HG03460 (cell line): Measurements from ENCODE around the gene FZD1.

ENCODE experiments used
- ATAC-seq: cut with Tn5 transposase; IDR thresholded peaks from one replicate; pipeline ENCODE4 v1.9.1; 2021; ENCODE audit not compliant: unreplicated experiment

Gene FZD1

DNA sequence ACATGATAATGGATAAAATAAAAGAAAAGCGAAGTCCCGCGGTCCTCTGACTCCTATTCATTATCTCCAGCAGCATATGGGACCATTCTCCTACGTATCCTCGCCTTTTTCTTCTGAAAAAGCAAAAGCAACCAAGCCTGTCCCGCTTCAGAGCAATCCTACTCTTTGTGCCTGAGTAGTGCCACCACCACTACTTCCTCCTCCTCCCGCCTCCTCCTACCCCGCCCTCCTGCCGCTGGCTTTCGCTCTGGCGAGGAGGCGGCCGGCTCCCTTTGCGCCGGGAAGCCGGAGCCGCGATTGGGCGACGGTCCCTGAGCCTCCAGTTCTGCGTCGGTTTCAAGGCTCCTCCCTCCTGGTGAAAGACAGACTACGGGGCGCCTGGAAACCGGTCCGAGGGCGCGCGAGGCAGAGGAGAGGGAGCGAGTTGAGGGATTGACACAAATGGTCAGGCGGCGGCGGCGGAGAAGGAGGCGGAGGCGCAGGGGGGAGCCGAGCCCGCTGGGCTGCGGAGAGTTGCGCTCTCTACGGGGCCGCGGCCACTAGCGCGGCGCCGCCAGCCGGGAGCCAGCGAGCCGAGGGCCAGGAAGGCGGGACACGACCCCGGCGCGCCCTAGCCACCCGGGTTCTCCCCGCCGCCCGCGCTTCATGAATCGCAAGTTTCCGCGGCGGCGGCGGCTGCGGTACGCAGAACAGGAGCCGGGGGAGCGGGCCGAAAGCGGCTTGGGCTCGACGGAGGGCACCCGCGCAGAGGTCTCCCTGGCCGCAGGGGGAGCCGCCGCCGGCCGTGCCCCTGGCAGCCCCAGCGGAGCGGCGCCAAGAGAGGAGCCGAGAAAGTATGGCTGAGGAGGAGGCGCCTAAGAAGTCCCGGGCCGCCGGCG is at the start of gene FZD1:
Gene FZD1 (plus strand): TSS at position 388 of the 878 bp plus-strand sequence. CDS start 448 bp downstream, at position 836.
- ATAC-seq: peak; percentile 89

DNA sequence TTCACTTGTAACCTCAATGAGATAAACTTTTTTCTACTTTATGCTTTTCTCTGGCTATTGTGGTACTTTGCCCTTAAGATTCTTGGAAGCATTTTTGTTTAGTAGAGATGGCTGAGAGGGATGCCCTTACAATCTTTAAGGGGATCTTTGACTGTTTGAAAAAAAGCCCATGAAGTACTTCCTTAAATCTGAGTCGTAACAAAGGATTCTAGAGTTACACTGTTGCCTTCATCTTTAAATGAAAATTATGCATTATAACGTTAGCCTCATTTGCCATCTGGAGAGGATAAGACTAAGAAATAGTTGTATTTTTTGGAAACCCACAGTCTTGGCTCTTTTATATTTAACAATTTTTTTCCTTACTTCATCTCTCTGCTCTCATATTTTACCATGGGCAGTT is 37.8 kb upstream of the FZD1 start:
- no peak for ATAC-seq

DNA sequence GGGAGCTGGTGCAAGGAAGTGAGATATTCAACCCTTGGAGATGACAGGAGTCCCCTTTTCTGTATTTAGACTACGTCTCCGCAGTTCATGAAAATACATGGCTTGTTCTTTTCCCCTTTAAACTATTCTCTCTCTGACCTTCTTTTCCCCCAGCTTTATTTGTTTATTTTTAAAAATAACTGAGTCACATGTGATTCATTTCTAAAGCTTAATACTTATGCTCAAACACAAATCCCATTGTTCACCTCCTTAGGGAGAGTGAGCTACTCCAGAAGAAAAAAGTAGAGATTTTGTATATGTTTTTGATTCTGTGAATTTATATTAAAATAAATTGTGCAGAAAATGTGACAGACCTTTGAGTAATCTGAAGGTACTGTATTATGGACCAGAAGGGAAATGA is 35.9 kb upstream of the FZD1 start:
- no peak for ATAC-seq

DNA sequence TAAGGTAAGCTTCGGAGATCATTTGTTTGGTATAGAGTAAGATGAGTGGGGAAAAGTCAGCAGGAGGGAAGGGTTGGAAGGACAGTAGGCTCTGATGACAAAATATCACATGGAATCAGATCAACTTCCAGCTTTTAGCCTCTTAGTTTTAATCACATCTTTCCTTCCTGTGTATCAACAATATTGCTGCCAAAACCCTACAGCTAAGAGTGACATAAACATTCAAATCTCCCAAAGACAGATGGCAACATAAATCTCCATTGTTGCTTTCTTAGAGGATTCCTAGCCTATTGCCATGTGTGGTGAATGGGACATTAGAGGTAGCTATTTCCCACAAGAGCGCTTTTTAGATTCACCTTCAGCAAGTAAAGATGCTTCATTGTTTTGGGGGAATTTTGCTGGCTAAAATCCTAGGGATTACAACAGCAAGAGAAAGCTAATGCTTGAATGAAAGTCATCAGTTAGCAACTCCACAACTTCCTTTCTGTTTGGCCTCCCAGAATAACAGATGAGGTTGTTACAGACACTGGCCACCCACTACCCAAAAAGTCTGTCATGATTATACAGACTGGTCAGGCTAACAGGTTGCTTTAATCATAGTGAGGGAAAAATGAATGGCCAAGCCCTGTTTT is 35.2 kb upstream of the FZD1 start:
- no peak for ATAC-seq

DNA sequence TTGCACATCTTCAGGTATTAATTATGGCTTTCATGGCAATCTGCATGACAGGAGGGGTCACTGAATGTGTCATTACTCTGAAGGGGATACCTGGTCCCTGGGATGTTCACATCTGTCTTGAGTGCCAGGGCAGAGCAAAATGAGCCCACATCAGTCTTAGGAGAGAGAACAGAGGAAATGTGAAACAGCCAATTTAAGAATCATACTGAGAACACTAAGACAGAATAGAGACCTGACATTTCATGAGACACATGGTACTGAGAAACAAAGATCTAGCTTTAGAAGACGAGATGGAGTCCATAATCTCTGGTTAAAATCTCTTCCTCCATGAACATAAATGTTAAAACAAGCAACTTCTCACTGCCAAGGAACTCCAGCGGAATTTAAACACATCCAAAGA is 34.1 kb upstream of the FZD1 start:
- ATAC-seq: no peak

DNA sequence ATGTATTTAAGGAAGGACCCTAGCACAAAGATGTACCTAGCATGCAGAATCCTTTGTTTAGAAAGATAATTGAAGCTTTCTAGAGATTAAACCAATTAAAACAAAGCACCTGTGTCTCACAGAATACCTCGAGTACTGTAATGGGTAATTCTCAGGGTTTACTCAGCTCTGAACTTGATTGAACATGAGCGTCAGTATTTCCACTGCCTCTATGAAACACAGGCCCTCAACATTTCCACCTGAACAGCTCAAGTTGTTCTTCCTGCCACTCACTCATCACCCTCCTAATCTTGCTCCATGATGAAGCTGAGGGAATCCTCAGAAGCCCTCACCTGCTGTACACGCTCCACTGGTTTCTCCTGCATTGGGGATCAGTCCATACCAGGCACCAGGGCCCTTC is 33.7 kb upstream of the FZD1 start:
- ATAC-seq: no peak

DNA sequence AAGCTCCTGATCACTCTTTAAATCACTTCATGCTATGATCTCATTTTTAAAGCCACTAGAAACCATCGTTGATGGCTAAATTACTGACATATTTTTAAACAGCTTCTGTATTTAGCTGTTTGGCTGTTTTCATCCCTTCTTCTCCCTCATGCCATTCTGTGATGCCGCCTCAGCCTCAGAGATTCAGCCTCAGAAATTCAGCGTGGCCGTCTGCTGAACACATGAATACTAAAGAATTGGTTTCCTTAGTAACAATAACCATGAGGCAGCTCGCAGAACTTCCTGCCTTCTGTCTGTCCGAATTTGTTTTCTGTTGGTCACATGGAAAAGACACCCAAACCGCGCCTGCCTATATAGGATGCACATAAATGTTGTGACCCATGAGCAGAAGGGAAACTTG is 31.0 kb upstream of the FZD1 start:
- no peak for ATAC-seq

DNA sequence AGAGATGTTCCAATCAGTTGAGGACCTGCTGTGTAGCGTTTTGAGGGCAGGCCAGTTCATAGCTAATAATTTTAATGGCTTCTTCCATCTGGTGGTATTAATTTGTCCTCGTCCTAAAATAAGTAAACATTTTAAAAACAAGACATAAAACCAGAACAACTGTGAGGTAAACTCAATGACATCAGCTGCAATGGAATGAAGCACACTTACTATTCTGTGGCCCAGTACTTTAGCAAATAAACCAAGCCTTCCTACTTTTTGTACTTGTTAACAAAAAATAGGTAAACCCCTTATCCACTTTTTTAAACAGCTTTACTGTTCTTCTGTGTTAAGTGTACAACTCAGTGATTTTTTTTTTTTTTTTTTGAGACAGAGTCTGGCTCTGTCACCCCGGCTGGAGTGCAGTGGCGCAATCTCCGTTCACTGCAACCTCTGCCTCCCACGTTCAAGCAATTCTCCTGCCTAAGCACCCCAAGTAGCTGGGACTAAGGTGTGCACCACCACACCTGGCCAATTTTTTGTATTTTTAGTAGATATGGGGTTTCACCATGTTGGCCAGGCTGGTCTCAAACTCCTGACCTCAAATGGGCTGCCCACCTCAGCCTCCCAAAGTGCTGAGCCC is 28.9 kb upstream of the FZD1 start:
- no peak for ATAC-seq

DNA sequence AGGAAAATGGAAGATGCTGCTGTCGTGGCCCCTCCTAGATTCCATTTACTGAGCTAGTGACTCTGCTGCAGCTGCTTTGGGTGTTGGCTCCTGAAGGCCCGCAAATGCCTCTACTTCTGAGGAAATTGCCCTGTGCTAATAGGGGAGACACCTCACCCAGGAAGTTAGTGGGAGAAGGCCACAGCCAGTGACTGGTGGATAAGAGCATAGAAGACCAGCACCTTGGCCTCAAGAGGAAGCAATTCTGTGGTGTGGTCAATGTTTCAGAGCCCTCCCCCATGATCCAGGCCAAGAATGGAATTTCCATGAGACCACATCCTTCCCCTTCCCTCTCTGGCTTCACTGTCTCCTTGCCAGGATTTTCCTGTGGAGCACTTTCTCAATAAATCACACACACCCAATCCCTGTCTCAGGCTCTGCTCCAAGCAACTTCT is 25.0 kb upstream of the FZD1 start:
- no peak for ATAC-seq

DNA sequence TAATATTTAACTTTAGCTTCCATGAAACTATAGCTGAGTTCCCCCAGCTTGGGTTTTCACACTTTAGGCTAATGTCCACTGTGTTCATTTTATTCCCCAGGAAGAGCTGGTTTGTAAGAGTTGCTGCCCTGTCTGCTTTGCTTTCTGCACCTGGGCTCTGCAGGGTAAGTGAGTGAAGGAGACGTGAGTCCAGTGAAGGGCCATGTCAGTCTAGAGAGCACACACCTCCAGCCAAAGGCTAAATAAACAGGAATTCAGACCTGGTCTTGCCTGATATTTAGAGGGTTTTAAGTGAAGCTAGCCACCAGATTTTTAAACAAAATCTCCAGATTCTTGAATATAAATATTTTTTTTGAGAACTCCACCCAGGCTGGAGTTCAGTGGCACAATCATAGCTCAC is 24.5 kb upstream of the FZD1 start:
- no peak for ATAC-seq

DNA sequence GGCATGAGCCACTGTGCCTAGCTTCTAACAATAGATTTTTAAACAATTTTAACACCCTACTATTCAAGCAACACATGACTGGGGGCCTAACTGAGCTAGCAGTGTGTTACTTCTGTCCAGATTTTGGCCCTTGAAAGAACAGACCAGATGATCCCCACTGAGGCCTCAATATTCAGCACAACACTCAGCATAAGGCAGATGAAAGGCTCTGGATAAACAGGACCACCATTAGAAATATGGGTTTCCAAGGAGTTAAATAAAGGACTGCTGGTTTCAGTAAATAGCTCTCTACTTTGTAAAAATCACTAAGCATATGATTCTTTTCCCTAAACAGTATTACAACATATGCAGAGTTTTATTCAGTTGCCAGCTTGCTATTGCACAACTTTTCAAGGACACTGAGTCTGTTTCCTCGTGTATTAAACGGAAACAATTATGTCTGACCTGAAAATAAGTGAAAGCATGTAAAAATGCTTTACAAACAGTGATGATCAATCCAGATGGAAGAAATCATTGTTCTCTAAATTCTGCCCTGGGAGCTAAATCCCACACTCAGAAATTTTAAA is 23.8 kb upstream of the FZD1 start:
- no peak for ATAC-seq

DNA sequence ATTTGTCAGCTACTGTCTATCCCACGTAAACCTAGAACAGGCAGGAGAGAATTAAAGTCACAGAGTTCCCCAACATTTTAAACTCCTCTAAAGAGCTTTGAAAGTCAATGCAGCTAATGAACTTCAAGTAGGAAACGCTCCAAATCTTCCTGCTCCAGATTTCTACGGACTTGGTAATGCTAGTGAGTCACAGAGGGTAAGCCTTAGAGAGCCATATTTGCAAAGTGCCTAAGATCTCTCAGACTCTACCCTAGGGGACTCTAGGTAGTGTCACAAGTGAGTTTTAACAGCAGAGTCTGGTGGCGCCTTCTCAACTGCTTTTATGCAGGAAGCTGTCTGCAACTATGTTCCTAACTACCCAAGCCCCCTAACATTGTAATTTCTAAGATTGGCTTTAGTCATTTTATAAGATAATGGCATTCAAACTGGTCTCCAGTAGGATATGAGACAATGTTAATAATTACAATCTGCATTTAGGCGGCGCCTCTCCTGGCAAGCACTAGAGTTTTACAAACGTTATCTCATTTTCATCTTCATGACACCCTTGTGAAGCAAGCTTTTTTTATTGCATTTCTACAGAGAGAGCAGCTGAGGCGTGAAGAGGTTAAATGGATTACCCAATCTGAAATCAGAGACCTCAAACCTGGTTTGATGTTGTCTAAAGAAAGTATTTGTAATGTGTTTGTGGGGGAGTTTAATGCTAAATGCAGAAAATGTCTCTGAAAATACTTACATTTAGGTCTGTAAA is 22.0 kb upstream of the FZD1 start:
- ATAC-seq: no peak

DNA sequence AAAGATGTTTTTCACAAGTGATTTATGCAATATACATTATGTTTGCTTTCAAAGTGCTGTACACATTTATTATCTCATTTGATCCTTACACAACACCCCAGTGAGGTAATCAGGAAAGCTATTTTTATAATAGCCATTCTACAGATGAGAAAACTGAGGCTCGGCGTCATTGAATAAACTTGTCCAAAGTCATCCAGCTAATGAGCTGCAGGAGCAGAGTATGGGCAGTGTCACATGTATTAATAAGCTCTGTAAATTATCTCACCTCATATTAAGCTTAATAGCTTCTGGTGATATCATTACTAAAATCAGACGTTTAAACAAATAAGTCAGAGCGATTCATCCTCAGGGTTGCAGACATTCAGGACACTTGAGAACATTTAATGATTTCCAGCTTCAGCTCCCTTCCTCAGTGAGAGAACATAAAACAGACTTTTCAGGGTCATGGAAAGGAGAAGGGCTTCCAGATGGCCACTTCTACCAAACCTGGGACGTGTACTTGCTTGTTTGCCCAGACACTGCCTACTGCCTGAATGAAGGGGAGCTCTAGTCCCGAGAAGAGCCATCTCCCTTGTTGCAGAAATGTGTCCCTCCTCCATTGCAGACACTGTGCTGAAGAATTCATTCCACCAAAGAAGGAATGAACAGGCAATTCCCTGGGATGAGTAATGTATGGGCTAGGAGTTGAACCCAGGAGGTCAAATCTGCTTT is 20.5 kb upstream of the FZD1 start:
- no peak for ATAC-seq

DNA sequence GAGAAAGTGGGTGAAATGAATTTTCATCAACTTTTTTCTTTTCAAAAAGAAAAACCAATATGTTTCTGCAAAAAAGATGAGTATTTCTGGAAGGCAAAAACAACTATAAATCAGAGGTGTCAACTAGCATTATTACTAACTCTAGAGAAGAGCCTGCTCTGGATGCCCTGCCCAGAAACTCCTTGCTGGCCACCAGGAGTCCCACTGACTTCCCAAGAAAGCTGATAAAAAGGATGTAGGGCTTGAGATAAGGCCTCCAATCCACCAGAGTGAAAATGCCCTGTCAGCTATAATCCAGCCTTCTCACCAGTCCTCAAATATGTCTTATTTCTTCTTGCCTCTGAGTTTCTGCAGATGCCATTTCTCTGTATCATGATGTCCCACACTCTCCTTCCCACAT is 16.7 kb upstream of the FZD1 start:
- no peak for ATAC-seq

DNA sequence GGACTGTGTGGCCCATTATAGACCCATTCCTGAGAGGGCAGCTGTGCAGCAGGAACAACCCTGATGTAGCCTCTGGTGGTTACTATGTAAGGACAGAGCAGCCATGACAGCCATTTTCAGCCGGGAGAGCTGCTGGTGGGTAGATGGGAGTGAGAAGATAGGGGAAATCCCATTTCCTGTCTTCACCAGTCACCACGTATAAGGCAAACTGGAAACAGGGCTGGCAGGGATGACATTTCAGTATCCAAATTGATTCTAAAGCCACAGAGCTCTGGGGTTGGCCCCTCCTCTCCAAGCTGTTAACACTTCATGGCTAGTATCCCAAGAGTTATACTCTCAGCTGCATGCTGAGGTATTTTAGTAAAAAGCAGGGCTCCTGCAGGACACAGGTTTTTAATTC is 15.2 kb upstream of the FZD1 start:
- no peak for ATAC-seq

DNA sequence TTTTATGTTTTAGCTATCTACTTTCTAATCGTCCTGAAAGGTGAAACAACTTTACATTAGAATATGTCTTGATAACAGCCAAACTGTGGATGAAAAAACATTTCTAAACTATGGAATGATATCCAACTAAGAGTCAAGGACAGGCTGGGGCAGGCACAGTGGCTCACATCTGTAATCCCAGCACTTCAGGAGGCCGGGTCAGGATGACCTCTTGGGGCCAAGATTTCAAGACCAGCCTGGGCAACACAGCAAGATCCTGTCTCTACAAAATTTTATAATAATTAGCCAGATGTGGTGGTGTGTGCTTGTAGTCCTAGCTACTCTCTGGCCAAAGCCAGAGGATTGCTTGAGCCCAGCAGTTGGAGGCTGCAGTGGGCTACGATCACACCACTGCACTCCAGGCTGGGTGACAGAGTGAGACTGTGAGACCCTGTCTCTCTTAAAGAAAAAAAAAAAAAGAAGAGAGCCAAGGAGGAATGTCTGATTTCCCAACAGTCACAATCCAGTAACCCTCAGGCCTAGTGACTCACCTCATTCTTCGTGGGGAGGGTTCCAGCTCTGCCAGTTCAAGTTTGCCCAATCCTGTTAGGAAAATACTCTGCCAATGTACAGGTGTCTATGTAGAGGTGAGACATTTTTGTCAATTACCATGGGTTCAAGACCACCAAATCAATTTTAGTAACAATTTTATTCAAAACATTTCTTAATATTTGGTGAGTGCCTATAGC is 14.6 kb upstream of the FZD1 start:
- no peak for ATAC-seq

DNA sequence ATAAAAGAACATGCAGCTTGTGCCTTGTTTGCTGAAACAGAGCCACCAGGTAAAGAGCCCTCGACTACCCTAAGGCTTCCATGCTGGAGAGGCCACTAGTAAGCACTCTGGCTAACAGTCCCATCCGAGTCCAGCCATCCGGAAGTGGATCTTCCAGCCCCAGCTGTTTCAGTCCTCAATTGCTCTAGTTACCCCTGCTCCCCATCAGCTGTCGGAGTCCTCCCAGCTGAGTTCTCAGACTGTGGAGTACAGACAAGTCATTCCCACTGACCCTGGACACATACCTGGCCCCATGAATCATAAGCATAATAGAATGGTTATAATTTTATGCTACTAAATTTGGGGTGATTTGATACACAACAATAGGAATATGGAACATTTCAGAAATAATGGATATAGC is 13.5 kb upstream of the FZD1 start:
- no peak for ATAC-seq

DNA sequence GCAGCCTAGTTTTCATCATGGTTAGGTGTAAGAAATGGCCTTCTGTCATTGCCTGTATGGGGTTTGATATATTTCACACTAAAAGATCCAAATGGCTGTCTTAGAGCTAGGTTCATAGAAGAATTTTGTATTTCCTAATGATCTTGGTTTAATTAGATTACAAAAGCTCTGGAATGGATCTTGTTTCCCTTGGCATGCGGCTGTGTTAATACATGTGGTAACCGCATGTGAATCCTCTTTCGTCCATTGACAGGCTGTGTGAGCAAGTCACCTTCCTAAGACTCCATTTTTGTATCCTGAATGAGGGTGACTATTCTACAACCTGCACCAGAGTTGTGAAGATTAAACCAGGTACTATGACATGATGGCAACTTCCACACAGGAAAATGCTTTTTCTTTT is 12.4 kb upstream of the FZD1 start:
- no peak for ATAC-seq

DNA sequence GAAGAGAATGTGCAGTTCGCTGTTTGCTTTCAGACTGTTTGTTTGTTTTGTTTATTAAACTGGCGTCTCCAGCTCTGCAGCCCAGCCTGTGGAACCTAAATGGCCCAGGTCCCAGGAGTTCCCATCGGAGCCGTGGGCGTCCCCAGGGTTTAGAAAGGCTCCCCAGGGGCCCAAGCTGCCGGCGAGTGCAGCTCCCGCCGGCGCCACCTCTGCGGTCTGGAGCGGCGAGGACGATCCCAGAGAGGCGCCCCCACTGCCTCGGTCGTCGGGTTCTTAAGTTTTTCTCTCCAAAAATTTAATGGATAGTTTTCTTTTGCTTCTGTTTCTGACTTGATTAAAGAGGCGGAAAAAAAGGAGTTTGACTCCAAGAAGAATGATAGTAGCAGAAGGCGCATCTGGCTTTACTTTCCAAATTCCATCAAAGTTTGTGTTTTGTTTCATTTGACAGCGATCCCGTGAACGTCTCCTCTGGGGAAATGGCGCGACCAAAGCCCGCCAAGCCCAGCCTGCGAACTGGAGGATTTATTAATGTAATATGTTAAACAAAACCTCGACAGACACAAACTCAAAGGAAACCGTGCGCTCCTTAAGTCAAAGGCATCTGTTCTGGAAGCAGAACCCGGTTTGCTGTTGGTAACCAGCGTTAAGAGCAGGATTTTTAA is 718 bp upstream of the FZD1 start:
- ATAC-seq: no peak
